Measurements from ENCODE around the gene COL10A1. TPM values are rescaled to one million over a fixed set of nuclear protein-coding genes. Genes with fewer than 3 reads are reported as not detected.

Gene COL10A1
- total RNA-seq, 1 donor from 2014 or later: 0.05 TPM

GRCh38 chr6:116074732-116075390, 51.1 kb downstream of the COL10A1 start:
- Histone ChIP-seq H3K36me3 (no peaks in the 10 kb centered on the region), H3K27ac (replicated peaks) (no peak overlapping the region), H3K27me3 (ENCODE audit: low read depth) (no peaks in the 10 kb centered on the region), H3K4me1 (peaks cover 9% of the 10 kb centered on the region), H3K4me3 (no peak overlapping the region), H3K9me3 (replicated peaks) (no peaks in the 10 kb centered on the region)
- intact Hi-C loops (cut with micrococcal nuclease): no loop called here
- DNase-seq: no peak
- TF ChIP-seq, protein P1, sequence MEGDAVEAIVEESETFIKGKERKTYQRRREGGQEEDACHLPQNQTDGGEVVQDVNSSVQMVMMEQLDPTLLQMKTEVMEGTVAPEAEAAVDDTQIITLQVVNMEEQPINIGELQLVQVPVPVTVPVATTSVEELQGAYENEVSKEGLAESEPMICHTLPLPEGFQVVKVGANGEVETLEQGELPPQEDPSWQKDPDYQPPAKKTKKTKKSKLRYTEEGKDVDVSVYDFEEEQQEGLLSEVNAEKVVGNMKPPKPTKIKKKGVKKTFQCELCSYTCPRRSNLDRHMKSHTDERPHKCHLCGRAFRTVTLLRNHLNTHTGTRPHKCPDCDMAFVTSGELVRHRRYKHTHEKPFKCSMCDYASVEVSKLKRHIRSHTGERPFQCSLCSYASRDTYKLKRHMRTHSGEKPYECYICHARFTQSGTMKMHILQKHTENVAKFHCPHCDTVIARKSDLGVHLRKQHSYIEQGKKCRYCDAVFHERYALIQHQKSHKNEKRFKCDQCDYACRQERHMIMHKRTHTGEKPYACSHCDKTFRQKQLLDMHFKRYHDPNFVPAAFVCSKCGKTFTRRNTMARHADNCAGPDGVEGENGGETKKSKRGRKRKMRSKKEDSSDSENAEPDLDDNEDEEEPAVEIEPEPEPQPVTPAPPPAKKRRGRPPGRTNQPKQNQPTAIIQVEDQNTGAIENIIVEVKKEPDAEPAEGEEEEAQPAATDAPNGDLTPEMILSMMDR (IDR thresholded peaks at IDR 0.05; ENCODE audit: borderline replicate concordance): no peak

DNA sequence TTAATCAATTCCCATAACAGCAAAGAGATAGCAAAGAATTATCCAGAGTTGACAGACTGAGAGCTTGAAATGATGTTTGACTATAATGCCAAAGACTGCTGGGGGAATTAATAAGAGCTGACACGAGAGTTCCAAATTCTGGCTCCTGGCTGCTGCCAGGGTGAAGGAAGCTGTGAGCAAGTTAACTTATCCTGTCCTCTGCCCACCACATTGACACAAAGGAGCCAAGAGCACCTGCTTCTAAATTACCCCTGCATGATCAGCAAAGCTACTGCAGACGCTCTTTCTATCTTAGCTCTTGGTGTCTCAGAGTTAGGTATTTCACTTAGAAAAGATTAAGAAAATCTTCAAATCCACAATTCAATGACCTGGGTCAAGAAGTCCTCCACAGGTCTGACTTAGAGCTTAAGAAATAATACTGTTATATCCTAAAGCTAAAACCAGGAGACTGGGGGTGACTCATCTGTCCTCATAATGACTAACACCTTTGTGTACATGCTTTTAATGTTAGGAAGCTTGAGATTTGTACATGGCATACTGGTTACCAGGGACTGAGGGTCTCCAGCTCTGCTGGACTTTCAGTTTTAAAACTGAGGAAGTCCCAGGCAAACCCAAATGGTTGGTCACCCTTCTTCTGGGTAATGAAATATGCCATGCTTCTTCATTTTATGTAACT, 52.0 kb downstream of the COL10A1 start:
- no peaks in the 10 kb centered on the region for H3K36me3 ChIP-seq
- intact Hi-C loops (cut with micrococcal nuclease): no loop called here
- no peak overlapping the region for H3K4me3 ChIP-seq
- TF ChIP-seq, protein P1 (IDR thresholded peaks at IDR 0.05; ENCODE audit: borderline replicate concordance): no peak
- H3K4me1 ChIP-seq: peaks cover 9% of the 10 kb centered on the region
- no peak for DNase-seq
- no peak overlapping the region for H3K27ac ChIP-seq (replicated peaks)
- no peaks in the 10 kb centered on the region for H3K27me3 ChIP-seq (ENCODE audit: low read depth)
- H3K9me3 ChIP-seq (replicated peaks): no peaks in the 10 kb centered on the region

- peaks cover 9% of the 10 kb centered on the region for H3K4me1 ChIP-seq
- no peak overlapping the region for H3K4me3 ChIP-seq
- H3K27me3 ChIP-seq (ENCODE audit: low read depth): no peaks in the 10 kb centered on the region
- H3K27ac ChIP-seq (replicated peaks): no peak overlapping the region
- TF ChIP-seq, protein P1 (IDR thresholded peaks at IDR 0.05; ENCODE audit: borderline replicate concordance): no peak
- no peaks in the 10 kb centered on the region for H3K36me3 ChIP-seq
- no peaks in the 10 kb centered on the region for H3K9me3 ChIP-seq (replicated peaks)
- intact Hi-C loops (cut with micrococcal nuclease): no loop called here
- DNase-seq: no peak
These were observed 53.6 kb downstream of the COL10A1 start for GRCh38 chr6:116072368-116072767.

DNA sequence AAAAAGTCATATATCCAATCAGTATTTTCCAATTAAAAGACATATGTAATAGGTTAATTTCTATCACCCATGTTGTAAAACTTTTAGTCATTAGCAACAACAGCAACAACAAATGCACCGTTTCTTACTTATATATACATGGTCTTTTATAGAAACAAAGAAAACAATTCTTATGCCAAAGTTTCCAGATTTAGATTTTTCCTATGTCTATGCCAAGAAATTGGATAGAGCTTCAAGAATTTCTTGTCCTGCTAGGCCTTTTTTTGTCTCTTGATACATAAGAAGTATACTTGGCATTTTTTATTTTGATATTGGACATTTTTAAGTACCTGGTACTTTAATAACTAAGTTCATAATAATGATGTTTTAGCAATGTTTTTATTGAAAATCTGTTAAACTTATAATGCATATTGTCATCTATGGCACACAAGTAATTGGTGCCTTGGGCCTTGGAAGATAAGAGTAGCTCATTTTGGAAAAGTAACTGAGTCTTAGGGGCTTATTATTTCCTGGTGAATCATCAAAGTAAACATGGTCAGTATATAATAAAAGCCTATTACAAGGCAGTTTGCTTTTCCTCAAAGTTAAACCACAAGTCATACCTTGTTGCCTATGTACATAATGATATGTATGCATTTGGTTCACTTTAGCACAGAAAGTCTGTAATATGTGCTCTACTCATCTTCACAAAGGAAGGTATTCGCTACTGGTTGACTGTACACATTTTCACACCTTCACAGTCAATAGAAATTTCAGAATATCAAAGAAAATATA, 55.1 kb downstream of the COL10A1 start:
- no peak for DNase-seq
- TF ChIP-seq, protein P1 (IDR thresholded peaks at IDR 0.05; ENCODE audit: borderline replicate concordance): no peak
- no peak overlapping the region for H3K27ac ChIP-seq (replicated peaks)
- peaks cover 9% of the 10 kb centered on the region for H3K4me1 ChIP-seq
- H3K4me3 ChIP-seq: no peak overlapping the region
- H3K27me3 ChIP-seq (ENCODE audit: low read depth): no peaks in the 10 kb centered on the region
- H3K9me3 ChIP-seq (replicated peaks): no peaks in the 10 kb centered on the region
- no peaks in the 10 kb centered on the region for H3K36me3 ChIP-seq
- intact Hi-C loops (cut with micrococcal nuclease): no loop called here

DNA sequence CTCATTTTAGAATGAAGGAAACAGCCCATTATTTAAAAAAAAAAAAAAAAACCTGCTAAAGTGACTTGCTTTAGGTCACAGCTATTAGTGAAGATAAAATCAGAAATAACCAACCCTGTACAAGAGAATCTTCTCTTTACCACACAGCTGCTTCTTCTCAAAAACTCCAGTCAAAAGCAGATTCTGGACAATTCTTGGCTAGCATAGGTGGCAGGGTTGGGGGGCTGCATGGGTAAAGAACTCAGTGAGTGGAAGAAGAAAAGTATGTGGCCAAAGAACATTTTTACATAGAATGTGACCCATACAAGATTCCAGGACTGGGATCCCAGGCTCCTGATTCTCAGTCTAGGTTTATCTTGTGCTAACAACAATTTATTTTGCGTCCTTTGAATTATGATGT, 55.8 kb downstream of the COL10A1 start:
- H3K27ac ChIP-seq (replicated peaks): no peak overlapping the region

More for the DNA sequence above, 55.8 kb downstream of the COL10A1 start:
- no peaks in the 10 kb centered on the region for H3K36me3 ChIP-seq
- no peak overlapping the region for H3K4me3 ChIP-seq
- intact Hi-C loops (cut with micrococcal nuclease): no loop called here
- no peak for DNase-seq
- peaks cover 6% of the 10 kb centered on the region for H3K4me1 ChIP-seq
- H3K9me3 ChIP-seq (replicated peaks): no peaks in the 10 kb centered on the region
- no peaks in the 10 kb centered on the region for H3K27me3 ChIP-seq (ENCODE audit: low read depth)
- TF ChIP-seq, protein P1 (IDR thresholded peaks at IDR 0.05; ENCODE audit: borderline replicate concordance): no peak

Other genes with a start within 250 kb of the COL10A1 start
- 11.2 TPM for gene FRK, start 65.2 kb downstream of the COL10A1 start, total RNA-seq
- 64.3 TPM for gene NT5DC1, start 25.3 kb downstream of the COL10A1 start, total RNA-seq
- 30.5 TPM for gene TSPYL4, start 127.9 kb upstream of the COL10A1 start, total RNA-seq
- 89.5 TPM for gene TSPYL1, start 153.8 kb upstream of the COL10A1 start, total RNA-seq
- 14.0 TPM for gene DSE, start 244.8 kb upstream of the COL10A1 start, total RNA-seq